Breast epithelium (tissue), 4 donors: ENCODE data around the gene ZGPAT. TPM values are rescaled to one million over a fixed set of nuclear protein-coding genes. Genes with fewer than 3 reads are reported as not detected.

Source experiments
- DNase-seq, 2 donors: peaks; one replicate each; pipeline ENCODE4 v3.0.0-alpha.2; 2019; ENCODE audit warnings: low spot score in 2 of 2
- H3K27ac ChIP-seq, 2 donors: fragments of 200-600 bp; sonication (generic) in 1 of 2; one replicate each; pipeline ENCODE4 v1.5.1; 2016 to 2019; ENCODE audit warnings: mild to moderate bottlenecking in 1 of 2
- H3K27me3 ChIP-seq, 2 donors: fragments of 200-600 bp; sonication (generic) in 1 of 2; one replicate each; pipeline versions ENCODE4 v1.5.1 to v1.6.0; 2017 to 2019; ENCODE audit warnings: control low read depth in 1 of 2, mild to moderate bottlenecking in 1 of 2
- H3K36me3 ChIP-seq: fragments of 200-600 bp; one replicate; pipeline ENCODE4 v1.5.1; 2019
- H3K4me1 ChIP-seq, 2 donors: fragments of 200-600 bp; sonication (generic); one replicate each; pipeline ENCODE4 v1.5.1; 2016 to 2019; ENCODE audit warnings: control low read depth in 1 of 2
- H3K4me3 ChIP-seq, 3 donors: fragments of 200-600 bp; sonication (generic); 1 replicate in 2 of 3; 2 replicates in 1 of 3; pipeline ENCODE4 v1.5.1; 2016 to 2019; ENCODE audit warnings: mild to moderate bottlenecking in 3 of 3, moderate library complexity in 2 of 3
- H3K9me3 ChIP-seq, 2 donors: fragments of 200-600 bp; sonication (generic) in 1 of 2; one replicate each; pipeline ENCODE4 v1.5.1; 2016 to 2019; ENCODE audit warnings: control low read depth in 1 of 2
- POLR2A ChIP-seq: fragments of 450-650 bp; IDR thresholded peaks from one replicate; pipeline ENCODE4 v1.6.1; 2016; ENCODE audit warnings: antibody characterized with exemption, mild to moderate bottlenecking, moderate library complexity
- POLR2AphosphoS5 ChIP-seq, 3 donors: sonication (generic); formaldehyde crosslinking; IDR thresholded peaks; one replicate each; pipeline ENCODE4 v1.6.1; 2017; ENCODE audit warnings: antibody characterized with exemption in 3 of 3
- intact Hi-C: fragments of 100-400 bp; cut with DNase I; formaldehyde crosslinking; loops from one replicate; pipeline ENCODE4 v1.15.1; 2023; ENCODE audit warnings: low total_unique reads
- total RNA-seq, 3 donors: library from RNA; depleted of rRNA; stranded (reverse); fragments of >200 nt; gene quantifications; one replicate each; pipeline ENCODE4 v1.1.0, GENCODE V29; 2016
- TF ChIP-seq, protein P1 (sequence below), 3 donors: fragments of 450-650 bp; IDR thresholded peaks; one replicate each; pipeline ENCODE4 v1.5.1; 2016 to 2017; ENCODE audit warnings: antibody characterized with exemption in 3 of 3, mild to moderate bottlenecking in 3 of 3, moderate library complexity in 3 of 3

ZGPAT gene
- total RNA-seq, 3 donors from 2014 or later = 17.6 to 26.9 (median 24.9) TPM

GRCh38 chr20:63741676-63742380 is 34.0 kb downstream of the ZGPAT start:
- TF ChIP-seq, protein P1, sequence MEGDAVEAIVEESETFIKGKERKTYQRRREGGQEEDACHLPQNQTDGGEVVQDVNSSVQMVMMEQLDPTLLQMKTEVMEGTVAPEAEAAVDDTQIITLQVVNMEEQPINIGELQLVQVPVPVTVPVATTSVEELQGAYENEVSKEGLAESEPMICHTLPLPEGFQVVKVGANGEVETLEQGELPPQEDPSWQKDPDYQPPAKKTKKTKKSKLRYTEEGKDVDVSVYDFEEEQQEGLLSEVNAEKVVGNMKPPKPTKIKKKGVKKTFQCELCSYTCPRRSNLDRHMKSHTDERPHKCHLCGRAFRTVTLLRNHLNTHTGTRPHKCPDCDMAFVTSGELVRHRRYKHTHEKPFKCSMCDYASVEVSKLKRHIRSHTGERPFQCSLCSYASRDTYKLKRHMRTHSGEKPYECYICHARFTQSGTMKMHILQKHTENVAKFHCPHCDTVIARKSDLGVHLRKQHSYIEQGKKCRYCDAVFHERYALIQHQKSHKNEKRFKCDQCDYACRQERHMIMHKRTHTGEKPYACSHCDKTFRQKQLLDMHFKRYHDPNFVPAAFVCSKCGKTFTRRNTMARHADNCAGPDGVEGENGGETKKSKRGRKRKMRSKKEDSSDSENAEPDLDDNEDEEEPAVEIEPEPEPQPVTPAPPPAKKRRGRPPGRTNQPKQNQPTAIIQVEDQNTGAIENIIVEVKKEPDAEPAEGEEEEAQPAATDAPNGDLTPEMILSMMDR (IDR thresholded peaks at IDR 0.05) = no peak
- TF ChIP-seq POLR2A = no peak
- no peak for TF ChIP-seq POLR2AphosphoS5 (IDR thresholded peaks at IDR 0.05)
- H3K27me3 ChIP-seq = no peaks in the 10 kb centered on the region
- H3K4me3 ChIP-seq = peak overlapping the region in 2 of 3 donors; percentile 60 to 83
- no peak for DNase-seq
- H3K36me3 ChIP-seq = no peaks in the 10 kb centered on the region
- peak overlapping the region; percentile 80 to 99 for H3K27ac ChIP-seq
- peaks cover 26 to 31% of the 10 kb centered on the region in 2 donors for H3K4me1 ChIP-seq
- intact Hi-C loops = no loop called here
- H3K9me3 ChIP-seq = no peaks in the 10 kb centered on the region

GRCh38 chr20:63742381-63743024 is 34.7 kb downstream of the ZGPAT start:
- H3K27ac ChIP-seq = peak overlapping the region; percentile 13 to 99
- no peak for DNase-seq
- intact Hi-C loops = no loop called here
- H3K36me3 ChIP-seq = no peaks in the 10 kb centered on the region
- H3K9me3 ChIP-seq = no peaks in the 10 kb centered on the region
- no peaks in the 10 kb centered on the region for H3K27me3 ChIP-seq
- peaks cover 26 to 28% of the 10 kb centered on the region in 2 donors for H3K4me1 ChIP-seq
- TF ChIP-seq POLR2A (no peak), POLR2AphosphoS5 (IDR thresholded peaks at IDR 0.05) (no peak)
- TF ChIP-seq, protein P1 (IDR thresholded peaks at IDR 0.05) = no peak
- no peak overlapping the region for H3K4me3 ChIP-seq

GRCh38 chr20:63743210-63743970 is 35.6 kb downstream of the ZGPAT start:
- TF ChIP-seq POLR2A (no peak), POLR2AphosphoS5 (IDR thresholded peaks at IDR 0.05) (no peak)
- TF ChIP-seq, protein P1 (IDR thresholded peaks at IDR 0.05) = no peak
- H3K27ac ChIP-seq = peak overlapping the region; percentile 13 to 99
- H3K4me3 ChIP-seq = no peak overlapping the region
- no peaks in the 10 kb centered on the region for H3K9me3 ChIP-seq
- no peaks in the 10 kb centered on the region for H3K36me3 ChIP-seq
- no peaks in the 10 kb centered on the region for H3K27me3 ChIP-seq
- H3K4me1 ChIP-seq = peaks cover 17 to 21% of the 10 kb centered on the region in 2 donors
- no peak for DNase-seq
- intact Hi-C loops = no loop called here

- Histone ChIP-seq H3K4me1 (peaks cover 12 to 18% of the 10 kb centered on the region in 2 donors), H3K36me3 (no peaks in the 10 kb centered on the region), H3K9me3 (no peaks in the 10 kb centered on the region), H3K27me3 (no peaks in the 10 kb centered on the region), H3K4me3 (no peak overlapping the region), H3K27ac (no peak overlapping the region)
- intact Hi-C loops = no loop called here
- DNase-seq = no peak
- TF ChIP-seq POLR2AphosphoS5 (IDR thresholded peaks at IDR 0.05) = no peak
- TF ChIP-seq, protein P1 (IDR thresholded peaks at IDR 0.05) = no peak
- no peak for TF ChIP-seq POLR2A
Measured at GRCh38 chr20:63744158-63744557, 36.3 kb downstream of the ZGPAT start.
